Measurements from ENCODE around the gene PRKAR2B. TPM values are rescaled to one million over a fixed set of nuclear protein-coding genes. Genes with fewer than 3 reads are reported as not detected.

Gene PRKAR2B
- total RNA-seq, 2 donors from 2014 or later, result 10.6 to 44.2 TPM

DNA sequence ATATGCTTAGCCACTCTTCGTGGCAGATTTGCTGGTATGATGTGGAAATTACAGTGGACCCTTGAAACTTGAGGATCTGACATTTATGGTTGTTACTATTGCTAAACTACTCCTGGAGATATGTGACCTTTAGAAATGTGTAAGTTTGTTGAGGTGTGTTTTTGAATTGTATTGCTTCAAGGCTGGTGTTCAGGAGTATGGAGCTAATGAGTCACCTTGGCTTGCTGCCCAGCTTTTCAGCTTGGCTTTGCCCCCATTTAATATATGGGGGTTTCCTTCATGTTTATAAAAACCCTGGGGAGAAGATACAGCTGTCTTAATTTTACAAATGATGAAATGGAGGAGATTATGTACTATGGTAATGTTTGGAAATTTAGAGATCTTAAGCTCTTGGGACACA is 135.9 kb downstream of the PRKAR2B start:
- ATAC-seq, result no peak
- peak overlapping the region in 2 of 4 donors; percentile 26 to 36 for H3K27ac ChIP-seq
- no peak overlapping the region for H3K4me3 ChIP-seq
- TF ChIP-seq, protein P1, sequence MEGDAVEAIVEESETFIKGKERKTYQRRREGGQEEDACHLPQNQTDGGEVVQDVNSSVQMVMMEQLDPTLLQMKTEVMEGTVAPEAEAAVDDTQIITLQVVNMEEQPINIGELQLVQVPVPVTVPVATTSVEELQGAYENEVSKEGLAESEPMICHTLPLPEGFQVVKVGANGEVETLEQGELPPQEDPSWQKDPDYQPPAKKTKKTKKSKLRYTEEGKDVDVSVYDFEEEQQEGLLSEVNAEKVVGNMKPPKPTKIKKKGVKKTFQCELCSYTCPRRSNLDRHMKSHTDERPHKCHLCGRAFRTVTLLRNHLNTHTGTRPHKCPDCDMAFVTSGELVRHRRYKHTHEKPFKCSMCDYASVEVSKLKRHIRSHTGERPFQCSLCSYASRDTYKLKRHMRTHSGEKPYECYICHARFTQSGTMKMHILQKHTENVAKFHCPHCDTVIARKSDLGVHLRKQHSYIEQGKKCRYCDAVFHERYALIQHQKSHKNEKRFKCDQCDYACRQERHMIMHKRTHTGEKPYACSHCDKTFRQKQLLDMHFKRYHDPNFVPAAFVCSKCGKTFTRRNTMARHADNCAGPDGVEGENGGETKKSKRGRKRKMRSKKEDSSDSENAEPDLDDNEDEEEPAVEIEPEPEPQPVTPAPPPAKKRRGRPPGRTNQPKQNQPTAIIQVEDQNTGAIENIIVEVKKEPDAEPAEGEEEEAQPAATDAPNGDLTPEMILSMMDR (IDR thresholded peaks at IDR 0.05), result no peak
- no peak for TF ChIP-seq POLR2A (IDR thresholded peaks at IDR 0.05)
- peak; percentile 34 to 62 (median 49) for DNase-seq
- no peaks in the 10 kb centered on the region for H3K27me3 ChIP-seq
- intact Hi-C loops (cut with DNase I), result no loop called here
- 32 to 55% methylated on average over 1 of the region's 1 CpG for WGBS, 2 donors
- H3K36me3 ChIP-seq (replicated peaks in 1 of 2; ENCODE audit: insufficient read depth in 1 of 2, low read depth in 2 of 2), result peaks cover 4 to 11% of the 10 kb centered on the region in 2 donors
- no peaks in the 10 kb centered on the region for H3K9me3 ChIP-seq
- peaks cover 31% of the 10 kb centered on the region for H3K4me1 ChIP-seq

DNA sequence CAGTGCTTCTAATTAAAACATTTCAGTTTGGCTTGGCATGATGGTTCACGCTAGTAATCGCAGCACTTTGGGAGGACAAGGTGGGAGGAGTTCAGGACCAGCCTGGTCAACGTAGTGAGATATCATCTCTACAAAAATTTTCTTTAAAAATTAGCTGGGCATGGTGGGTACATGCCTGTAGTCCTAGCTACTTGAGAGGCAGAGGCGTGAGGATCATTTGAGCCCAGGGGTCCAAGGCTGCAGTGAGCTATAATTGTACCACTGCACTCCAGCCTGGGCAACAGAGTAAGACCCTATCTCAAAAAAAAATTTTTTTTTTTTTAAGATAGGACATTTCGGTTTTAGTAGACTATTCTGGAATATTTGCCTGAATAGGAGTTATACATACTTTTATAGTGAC is 136.7 kb downstream of the PRKAR2B start:
- DNase-seq (no peak), ATAC-seq (no peak)
- Histone ChIP-seq H3K27ac (peak overlapping the region in 1 of 4 donors; percentile 36), H3K36me3 (replicated peaks in 1 of 2; ENCODE audit: insufficient read depth in 1 of 2, low read depth in 2 of 2) (peaks cover 4 to 11% of the 10 kb centered on the region in 2 donors), H3K27me3 (no peaks in the 10 kb centered on the region), H3K9me3 (no peaks in the 10 kb centered on the region), H3K4me1 (peaks cover 30% of the 10 kb centered on the region), H3K4me3 (no peak overlapping the region)
- intact Hi-C loops (cut with DNase I), result no loop called here
- no peak for TF ChIP-seq POLR2A (IDR thresholded peaks at IDR 0.05)
- TF ChIP-seq, protein P1 (IDR thresholded peaks at IDR 0.05), result no peak
- 90% methylated on average over 5 of the region's 5 CpGs for WGBS, 2 donors

DNA sequence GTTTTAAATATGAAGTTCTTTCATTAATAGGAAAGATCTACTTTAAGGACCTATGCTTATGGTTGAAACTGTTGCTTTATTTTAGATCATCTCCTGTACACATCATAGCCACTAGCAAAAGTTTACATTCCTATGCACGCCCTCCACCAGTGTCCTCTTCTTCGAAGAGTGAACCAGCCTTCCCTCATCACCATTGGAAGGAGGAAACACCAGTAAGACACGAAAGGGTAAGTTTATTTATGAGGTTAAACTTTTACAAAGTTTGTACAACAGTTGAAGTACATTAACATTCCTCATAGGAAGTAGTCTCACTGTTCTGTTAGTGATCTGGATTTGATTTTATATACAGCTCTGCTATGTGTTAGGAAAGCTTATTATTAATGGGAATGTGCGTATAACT is 141.2 kb downstream of the PRKAR2B start:
- no peak for ATAC-seq

DNA sequence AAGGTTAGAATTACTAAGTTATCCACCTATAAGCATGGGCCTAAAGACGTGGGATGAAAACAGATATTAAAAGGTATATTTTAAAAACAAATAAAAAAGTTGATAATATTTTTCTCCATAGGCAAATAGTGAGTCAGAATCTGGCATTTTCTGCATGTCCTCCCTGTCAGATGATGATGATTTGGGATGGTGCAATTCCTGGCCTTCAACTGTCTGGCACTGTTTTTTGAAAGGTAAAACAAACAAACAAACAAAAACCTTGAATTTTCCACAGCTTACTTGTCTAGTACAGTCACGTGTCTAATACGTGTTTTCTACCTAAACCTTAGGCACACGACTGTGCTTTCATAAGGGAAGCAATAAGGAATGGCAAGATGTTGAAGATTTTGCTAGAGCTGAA is 141.7 kb downstream of the PRKAR2B start:
- Histone ChIP-seq H3K9me3 (no peaks in the 10 kb centered on the region), H3K36me3 (replicated peaks in 1 of 2; ENCODE audit: insufficient read depth in 1 of 2, low read depth in 2 of 2) (peaks cover 15 to 25% of the 10 kb centered on the region in 2 donors), H3K27ac (no peak overlapping the region), H3K4me3 (no peak overlapping the region), H3K27me3 (no peaks in the 10 kb centered on the region), H3K4me1 (no peaks in the 10 kb centered on the region)
- TF ChIP-seq POLR2A (IDR thresholded peaks at IDR 0.05), result no peak
- TF ChIP-seq, protein P1 (IDR thresholded peaks at IDR 0.05), result no peak
- intact Hi-C loops (cut with DNase I), result no loop called here
- DNase-seq (no peak), ATAC-seq (no peak)
- WGBS, 2 donors, result 89% methylated on average over 4 of the region's 4 CpGs

More for the DNA sequence above, 141.2 kb downstream of the PRKAR2B start:
- TF ChIP-seq, protein P1 (IDR thresholded peaks at IDR 0.05), result no peak
- TF ChIP-seq POLR2A (IDR thresholded peaks at IDR 0.05), result no peak
- Histone ChIP-seq H3K27ac (no peak overlapping the region), H3K4me1 (peaks cover 1% of the 10 kb centered on the region), H3K4me3 (no peak overlapping the region), H3K36me3 (replicated peaks in 1 of 2; ENCODE audit: insufficient read depth in 1 of 2, low read depth in 2 of 2) (peaks cover 15 to 21% of the 10 kb centered on the region in 2 donors), H3K27me3 (no peaks in the 10 kb centered on the region), H3K9me3 (no peaks in the 10 kb centered on the region)
- WGBS, 2 donors, result 61 to 65% methylated on average over 4 of the region's 4 CpGs
- no peak for DNase-seq
- intact Hi-C loops (cut with DNase I), result no loop called here

DNA sequence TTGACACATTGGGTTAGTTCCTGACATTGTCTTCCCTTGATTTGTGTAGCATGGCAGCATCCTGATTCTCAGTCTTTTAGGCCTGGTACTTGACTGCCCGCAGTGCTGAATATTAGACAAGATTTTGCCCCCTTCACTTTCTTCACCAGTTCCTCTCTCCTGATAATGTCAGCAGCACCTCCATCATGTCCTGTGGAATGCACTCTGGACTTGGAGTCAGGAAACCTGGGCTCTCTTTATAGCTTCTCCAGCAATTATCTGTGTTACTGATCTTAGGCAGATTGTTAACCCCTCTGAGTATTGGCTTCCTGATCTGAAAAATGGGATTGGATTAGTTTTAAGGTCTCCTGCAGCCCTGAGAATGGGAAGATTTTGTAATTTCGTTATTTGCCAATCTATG is 143.3 kb downstream of the PRKAR2B start:
- Histone ChIP-seq H3K27ac (no peak overlapping the region), H3K9me3 (no peaks in the 10 kb centered on the region), H3K36me3 (replicated peaks in 1 of 2; ENCODE audit: insufficient read depth in 1 of 2, low read depth in 2 of 2) (peaks cover 10 to 26% of the 10 kb centered on the region in 2 donors), H3K27me3 (no peaks in the 10 kb centered on the region), H3K4me3 (no peak overlapping the region), H3K4me1 (peaks cover 4% of the 10 kb centered on the region)
- 88 to 94% methylated on average over 2 of the region's 2 CpGs for WGBS, 2 donors
- intact Hi-C loops (cut with DNase I), result no loop called here
- TF ChIP-seq, protein P1 (IDR thresholded peaks at IDR 0.05), result no peak
- TF ChIP-seq POLR2A (IDR thresholded peaks at IDR 0.05), result no peak
- DNase-seq (no peak), ATAC-seq (no peak)

Measured in body of pancreas (tissue), 4 donors.